Progenitor cell of endocrine pancreas (in vitro differentiated cells): ENCODE results near the gene SPSB4. TPM values are rescaled to one million over a fixed set of nuclear protein-coding genes. Genes with fewer than 3 reads are reported as not detected.
"Not testable (repeated sequence)": the region's sequence is repeated elsewhere in the genome, so short reads cannot be mapped to it uniquely, and the experiment has no call there.

Source experiments
- DNase-seq: peaks from one replicate; pipeline ENCODE4 v3.0.0; 2021; ENCODE audit warnings: low spot score; ENCODE audit not compliant: unreplicated experiment
- H3K27ac Mint-ChIP-seq: 2 replicates; pipeline ENCODE4 v1.8.0; 2021; ENCODE audit warnings: mild to moderate bottlenecking, moderate library complexity, mixed read lengths
- H3K27me3 Mint-ChIP-seq: 2 replicates; pipeline ENCODE4 v1.8.0; 2021; ENCODE audit warnings: mixed read lengths
- H3K36me3 Mint-ChIP-seq: 2 replicates; pipeline ENCODE4 v1.8.0; 2022; ENCODE audit warnings: mixed read lengths; ENCODE audit not compliant: insufficient read depth
- H3K4me1 Mint-ChIP-seq: 2 replicates; pipeline ENCODE4 v1.8.0; 2021; ENCODE audit warnings: low read depth, mixed read lengths
- H3K4me3 Mint-ChIP-seq: 2 replicates; pipeline ENCODE4 v1.8.0; 2021; ENCODE audit warnings: low read depth, mild to moderate bottlenecking, moderate library complexity, mixed read lengths
- H3K9me3 Mint-ChIP-seq: 2 replicates; pipeline ENCODE4 v1.8.0; 2021; ENCODE audit warnings: low read depth, mixed read lengths
- total RNA-seq: library from RNA; stranded (reverse); gene quantifications from 2 replicates; pipeline ENCODE4 v1.2.1, GENCODE V29; 2021
- TF ChIP-seq, protein P1 (sequence below): fragments of 200-600 bp; sonication (generic); IDR thresholded peaks from one replicate; pipeline ENCODE4 v1.5.0; 2021; ENCODE audit warnings: antibody characterized with exemption, mild to moderate bottlenecking; ENCODE audit not compliant: unreplicated experiment

Gene SPSB4
- total RNA-seq, 1 donor from 2014 or later: 9.5 TPM

DNA sequence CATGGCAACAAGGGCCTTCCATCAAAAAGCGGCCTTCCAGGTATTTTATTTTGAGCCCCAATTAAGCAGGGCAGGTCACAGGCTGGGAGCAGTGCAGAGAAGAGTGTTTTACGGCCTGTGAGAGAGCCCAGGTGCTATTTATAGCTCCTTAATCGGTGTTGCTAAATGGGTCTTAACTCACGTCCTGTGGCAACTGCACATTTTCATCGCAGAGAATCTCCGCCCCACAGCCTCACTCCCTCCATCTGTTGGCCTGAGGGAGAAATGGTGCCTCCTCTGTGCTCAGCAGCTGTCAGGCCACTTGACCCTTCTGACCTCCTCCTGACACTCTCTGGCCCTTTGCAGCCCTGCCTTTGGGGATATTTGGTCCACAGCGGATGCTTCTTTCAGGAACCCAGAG is 58.6 kb downstream of the SPSB4 start:
- H3K4me3 Mint-ChIP-seq: no peak overlapping the region
- TF ChIP-seq, protein P1, sequence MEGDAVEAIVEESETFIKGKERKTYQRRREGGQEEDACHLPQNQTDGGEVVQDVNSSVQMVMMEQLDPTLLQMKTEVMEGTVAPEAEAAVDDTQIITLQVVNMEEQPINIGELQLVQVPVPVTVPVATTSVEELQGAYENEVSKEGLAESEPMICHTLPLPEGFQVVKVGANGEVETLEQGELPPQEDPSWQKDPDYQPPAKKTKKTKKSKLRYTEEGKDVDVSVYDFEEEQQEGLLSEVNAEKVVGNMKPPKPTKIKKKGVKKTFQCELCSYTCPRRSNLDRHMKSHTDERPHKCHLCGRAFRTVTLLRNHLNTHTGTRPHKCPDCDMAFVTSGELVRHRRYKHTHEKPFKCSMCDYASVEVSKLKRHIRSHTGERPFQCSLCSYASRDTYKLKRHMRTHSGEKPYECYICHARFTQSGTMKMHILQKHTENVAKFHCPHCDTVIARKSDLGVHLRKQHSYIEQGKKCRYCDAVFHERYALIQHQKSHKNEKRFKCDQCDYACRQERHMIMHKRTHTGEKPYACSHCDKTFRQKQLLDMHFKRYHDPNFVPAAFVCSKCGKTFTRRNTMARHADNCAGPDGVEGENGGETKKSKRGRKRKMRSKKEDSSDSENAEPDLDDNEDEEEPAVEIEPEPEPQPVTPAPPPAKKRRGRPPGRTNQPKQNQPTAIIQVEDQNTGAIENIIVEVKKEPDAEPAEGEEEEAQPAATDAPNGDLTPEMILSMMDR: no peak
- no peak overlapping the region for H3K27ac Mint-ChIP-seq
- no peaks in the 10 kb centered on the region for H3K9me3 Mint-ChIP-seq
- H3K4me1 Mint-ChIP-seq: peaks cover 11% of the 10 kb centered on the region
- no peaks in the 10 kb centered on the region for H3K27me3 Mint-ChIP-seq
- H3K36me3 Mint-ChIP-seq: peaks cover 2% of the 10 kb centered on the region
- DNase-seq: no peak

DNA sequence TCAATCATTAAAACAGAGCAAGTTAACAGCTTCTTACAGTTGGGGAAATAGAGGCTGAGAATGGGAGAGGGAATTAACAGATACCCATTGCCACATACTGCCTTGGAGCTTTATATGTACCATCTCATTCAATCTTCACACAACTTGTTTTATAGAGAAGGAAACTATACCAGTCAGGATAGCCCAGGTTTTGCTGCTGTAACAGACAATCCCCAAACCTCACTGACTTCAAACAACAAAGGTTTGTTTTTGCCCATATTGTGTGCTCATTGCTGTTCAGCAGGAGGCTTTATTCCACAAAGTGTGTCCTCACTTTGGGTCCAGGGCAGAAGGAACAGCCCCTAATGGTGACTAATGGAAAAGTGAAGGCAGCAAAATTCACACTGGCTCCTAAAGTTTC is 59.2 kb downstream of the SPSB4 start:
- no peak for DNase-seq
- peaks cover 11% of the 10 kb centered on the region for H3K4me1 Mint-ChIP-seq
- H3K36me3 Mint-ChIP-seq: peaks cover 2% of the 10 kb centered on the region
- no peaks in the 10 kb centered on the region for H3K9me3 Mint-ChIP-seq
- TF ChIP-seq, protein P1: no peak
- H3K27me3 Mint-ChIP-seq: no peaks in the 10 kb centered on the region
- H3K4me3 Mint-ChIP-seq: no peak overlapping the region
- H3K27ac Mint-ChIP-seq: no peak overlapping the region

DNA sequence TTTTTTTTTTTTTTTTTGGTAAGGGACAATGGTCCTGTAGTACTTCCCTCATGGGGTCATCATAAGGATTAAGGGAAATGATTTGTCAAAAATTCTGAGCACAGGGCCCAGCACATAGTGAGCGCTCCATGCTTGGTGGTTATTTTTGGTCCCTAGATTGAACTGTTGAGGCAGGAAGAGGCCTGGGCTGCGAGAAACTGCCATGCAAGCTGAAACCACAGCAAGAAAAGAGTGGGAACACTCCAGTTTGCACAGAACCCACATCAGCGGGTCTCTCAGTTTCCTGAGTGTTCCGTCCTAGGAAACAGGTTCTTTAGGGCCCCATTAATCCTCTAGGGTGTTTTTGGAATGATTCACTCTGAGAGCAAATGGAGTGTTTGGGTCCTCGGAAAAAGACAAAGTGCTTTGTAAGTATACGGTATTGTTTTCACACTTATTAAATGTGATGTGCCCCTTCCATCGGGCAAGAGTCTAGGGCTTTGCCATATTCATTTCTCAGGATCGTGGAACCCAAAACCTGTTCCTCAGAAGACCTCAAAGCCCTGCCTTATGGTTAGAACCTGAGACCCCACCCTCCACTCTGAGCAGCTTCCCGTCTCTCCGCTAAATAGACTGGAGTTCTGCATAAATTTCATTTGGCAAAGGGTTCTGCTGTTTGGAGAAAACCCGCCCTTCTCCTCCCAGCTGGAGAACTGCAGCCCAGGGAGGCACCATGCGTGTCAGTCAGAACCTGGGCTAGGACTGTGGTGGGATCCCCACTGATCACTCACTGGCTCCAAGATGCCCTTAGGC is 60.4 kb downstream of the SPSB4 start:
- Mint-ChIP-seq H3K9me3 (no peaks in the 10 kb centered on the region), H3K4me1 (peaks cover 11% of the 10 kb centered on the region), H3K27me3 (no peaks in the 10 kb centered on the region), H3K36me3 (peaks cover 2% of the 10 kb centered on the region), H3K27ac (no peak overlapping the region), H3K4me3 (no peak overlapping the region)
- TF ChIP-seq, protein P1: no peak
- DNase-seq: no peak

DNA sequence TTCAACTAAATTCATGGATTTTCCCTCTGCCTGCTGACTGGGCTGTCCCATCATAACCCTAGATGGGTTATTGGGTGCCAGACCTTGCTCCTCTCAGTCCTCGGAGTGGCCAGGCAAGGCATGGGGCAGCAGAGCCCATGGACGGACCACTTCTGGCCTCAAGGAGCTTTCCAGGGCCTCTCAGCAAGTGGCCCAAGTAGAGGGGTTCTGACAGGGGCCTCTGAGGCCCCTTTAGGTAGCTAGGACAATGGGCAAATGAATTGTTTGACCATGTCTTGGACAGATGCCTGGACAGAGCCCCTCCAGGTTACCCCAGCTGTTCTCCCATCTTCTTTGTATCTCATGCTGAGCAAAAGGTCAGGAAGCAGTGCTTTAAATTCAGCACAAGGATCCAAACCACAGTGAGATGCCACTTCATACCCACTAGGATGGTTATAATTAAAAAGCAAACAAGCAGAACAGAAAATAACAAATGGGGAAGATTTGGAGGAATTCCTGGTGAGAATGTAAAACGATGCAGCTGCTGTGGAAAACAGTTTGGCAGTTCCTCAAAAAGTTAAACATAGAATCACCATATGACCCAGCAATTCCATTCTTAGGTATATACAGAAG is 61.6 kb downstream of the SPSB4 start:
- Mint-ChIP-seq H3K36me3 (peaks cover 2% of the 10 kb centered on the region), H3K27ac (no peak overlapping the region), H3K4me3 (no peak overlapping the region), H3K9me3 (no peaks in the 10 kb centered on the region), H3K4me1 (peaks cover 11% of the 10 kb centered on the region), H3K27me3 (no peaks in the 10 kb centered on the region)
- no peak for DNase-seq
- TF ChIP-seq, protein P1: no peak

DNA sequence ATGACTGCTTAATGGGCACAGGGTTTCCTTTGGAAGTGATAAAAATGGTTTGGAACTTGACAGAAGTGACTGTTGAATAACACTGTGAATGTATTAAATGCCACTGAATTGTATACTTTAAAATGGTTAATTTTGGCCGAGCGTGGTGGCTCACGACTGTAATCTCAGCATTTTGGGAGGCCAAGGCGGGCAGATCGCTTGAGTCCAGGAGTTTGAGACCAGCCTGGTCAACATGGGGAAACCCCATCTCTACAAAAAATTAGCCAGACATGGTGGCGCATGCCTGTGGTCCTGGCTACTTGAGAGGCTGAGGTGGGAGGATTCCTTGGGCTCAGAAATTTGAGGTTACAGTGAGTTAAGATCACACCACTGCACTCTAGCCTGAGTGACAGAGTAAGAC is 62.5 kb downstream of the SPSB4 start:
- H3K4me3 Mint-ChIP-seq, H3K4me1 Mint-ChIP-seq, H3K36me3 Mint-ChIP-seq, DNase-seq, H3K27ac Mint-ChIP-seq, H3K9me3 Mint-ChIP-seq, H3K27me3 Mint-ChIP-seq: not testable (repeated sequence)
